A549 (cell line): Measurements from ENCODE around the gene TSHZ3. TPM values are rescaled to one million over a fixed set of nuclear protein-coding genes. Genes with fewer than 3 reads are reported as not detected.

ENCODE experiments used
- ATAC-seq, 2 experiments: fragments of 200-7000 bp in 1 of 2; fragments of >200 bp in 1 of 2; cut with Nextera tagmentation in 1 of 2; cut with Tn5 transposase in 1 of 2; 3 replicates each; pipeline versions ENCODE4 v1.8.0 to v1.9.1; 2018 to 2020; ENCODE audit warnings: mild to moderate bottlenecking in 1 of 2, moderate library complexity in 1 of 2
- CTCF ChIA-PET: fragments of 300-600 bp; sonication (Branson Sonifier 250); formaldehyde crosslinking; extraction: SDS; loops from one replicate; lab custom pipeline; 2021; ENCODE audit warnings: antibody characterized with exemption, inconsistent platforms; lab: Yijun Ruan, JAX
- POLR2A ChIA-PET: fragments of 350-600 bp; formaldehyde crosslinking; extraction: SDS; loops from one replicate; lab custom pipeline; 2021; ENCODE audit warnings: antibody characterized with exemption, inconsistent platforms; lab: Yijun Ruan, JAX
- DNase-seq, 2 experiments: peaks; one replicate each; pipeline versions ENCODE4 v3.0.0 to v3.0.0-alpha.2; 2011 to 2016; ENCODE audit warnings: low read depth in 1 of 2, low spot score in 1 of 2
- FAIRE-seq: peaks from 2 replicates; lab custom pipeline; 2011; peaks lifted over from hg19 to GRCh38; lab: Jason Lieb, UNC
- H3K27ac ChIP-seq, 2 experiments: fragments of >200 bp; sonication (Bioruptor Twin); formaldehyde crosslinking; 3 replicates each; pipeline ENCODE4 v1.5.1; 2016 to 2017
- H3K4me1 ChIP-seq: fragments of >200 bp; sonication (Bioruptor Twin); formaldehyde crosslinking; 3 replicates; pipeline ENCODE4 v1.6.1; 2016
- H3K4me2 ChIP-seq: fragments of >200 bp; sonication (Bioruptor Twin); formaldehyde crosslinking; 3 replicates; pipeline ENCODE4 v1.6.1; 2016
- H3K4me3 ChIP-seq: fragments of >200 bp; sonication (Bioruptor Twin); formaldehyde crosslinking; 3 replicates; pipeline ENCODE4 v1.5.1; 2016
- H3K9me3 ChIP-seq: fragments of >200 bp; sonication (Bioruptor Twin); formaldehyde crosslinking; 3 replicates; pipeline ENCODE4 v1.6.1; 2016
- BHLHE40 ChIP-seq: IDR thresholded peaks from 2 replicates; pipeline ENCODE4 v1.6.1; 2012; ENCODE audit warnings: low read depth, low read length, inconsistent platforms
- CBX2 ChIP-seq: fragments of 200-600 bp; sonication (generic); IDR thresholded peaks from 2 replicates; pipeline ENCODE4 v1.6.1; 2016; ENCODE audit warnings: low read depth, mild to moderate bottlenecking, borderline replicate concordance
- CHD2 ChIP-seq: fragments of 150-350 bp; IDR thresholded peaks from 2 replicates; pipeline ENCODE4 v1.6.1; 2014; ENCODE audit warnings: low read length; ENCODE audit not compliant: partially characterized antibody
- EHMT2 ChIP-seq: fragments of 200-600 bp; sonication (generic); IDR thresholded peaks from 2 replicates; pipeline ENCODE4 v1.6.1; 2016; ENCODE audit warnings: antibody characterized with exemption, low read depth, mild to moderate bottlenecking, moderate library complexity
- FOSL2 ChIP-seq, 2 experiments: fragments of 450-650 bp in 1 of 2; fragments of >200 bp in 1 of 2; sonication (Bioruptor Twin) in 1 of 2; formaldehyde crosslinking; IDR thresholded peaks; 2 replicates each; pipeline versions ENCODE4 v1.5.0 to v1.6.1; 2016 to 2020; ENCODE audit warnings: mild to moderate bottlenecking in 1 of 2, moderate library complexity in 1 of 2
- HES2 ChIP-seq: fragments of >200 bp; sonication (Bioruptor Twin); formaldehyde crosslinking; IDR thresholded peaks from 2 replicates; pipeline ENCODE4 v1.6.1; 2016
- HEYL ChIP-seq: fragments of 250-450 bp; sonication (Bioruptor Pico); IDR thresholded peaks from 2 replicates; pipeline ENCODE4 v1.8.0; 2021; ENCODE audit warnings: mild to moderate bottlenecking, moderate library complexity
- HOXA7 ChIP-seq: fragments of 250-450 bp; sonication (Bioruptor Pico); IDR thresholded peaks from 2 replicates; pipeline ENCODE4 v1.5.0; 2020; ENCODE audit warnings: mild to moderate bottlenecking, moderate library complexity
- MAFK ChIP-seq: fragments of 450-650 bp; IDR thresholded peaks from 2 replicates; pipeline ENCODE4 v1.6.1; 2014; ENCODE audit not compliant: partially characterized antibody
- NR3C1 ChIP-seq: fragments of >200 bp; sonication (Bioruptor Twin); formaldehyde crosslinking; IDR thresholded peaks from 3 replicates; pipeline ENCODE4 v1.6.1; 2017
- PHF8 ChIP-seq: fragments of 200-600 bp; sonication (generic); IDR thresholded peaks from 2 replicates; pipeline ENCODE4 v1.6.1; 2016; ENCODE audit warnings: low read depth, mild to moderate bottlenecking, antibody characterized with exemption, moderate library complexity, borderline replicate concordance
- POLR2AphosphoS2 ChIP-seq: conservative IDR thresholded peaks from 2 replicates; pipeline ENCODE4 v1.6.1; 2012; ENCODE audit warnings: low read length, improper control_type of control experiment, inconsistent platforms
- RNF2 ChIP-seq: fragments of 200-600 bp; sonication (generic); IDR thresholded peaks from 2 replicates; pipeline ENCODE4 v1.6.1; 2016; ENCODE audit warnings: low read depth, mild to moderate bottlenecking, antibody characterized with exemption, moderate library complexity, borderline replicate concordance
- SMC3 ChIP-seq: fragments of >200 bp; sonication (Bioruptor Twin); formaldehyde crosslinking; IDR thresholded peaks from 3 replicates; pipeline ENCODE4 v1.6.1; 2018; ENCODE audit warnings: inconsistent platforms
- TFCP2L1 ChIP-seq: fragments of 250-450 bp; sonication (Bioruptor Pico); IDR thresholded peaks from 2 replicates; pipeline ENCODE4 v1.5.0; 2021; ENCODE audit warnings: mild to moderate bottlenecking
- TP53 ChIP-seq: fragments of 250-450 bp; sonication (Bioruptor Pico); IDR thresholded peaks from 2 replicates; pipeline ENCODE4 v1.5.0; 2021; ENCODE audit warnings: mild to moderate bottlenecking, moderate library complexity
- WGBS: methylation state at CpG from one replicate; pipeline ENCODE4 v1.1.6; 2017; ENCODE audit errors: missing lambda C conversion rate; 5-methylcytosine and 5-hydroxymethylcytosine counted together
- polyA plus RNA-seq, 4 experiments: library from polyadenylated mRNA; depleted of rRNA in 3 of 4; stranded (reverse); fragments of >200 nt; fragmentation: RNase III in 1 of 4; extraction: RNeasy Plus Mini Kit Qiagen cat#74134 plus additional on column Dnase treatment in 1 of 4; gene quantifications; 2 replicates in 3 of 4; 3 replicates in 1 of 4; pipeline ENCODE4 v1.2.3, GENCODE V29; 2011 to 2017
- TF ChIP-seq, protein P1 (sequence below): fragments of >200 bp; sonication (Bioruptor Twin); formaldehyde crosslinking; IDR thresholded peaks from 3 replicates; pipeline ENCODE4 v1.5.1; 2016

Gene TSHZ3
- polyA plus RNA-seq, 2 of the 4 experiments (the other 2 are of a cell fraction), result 0.92 to 2.0 TPM

DNA sequence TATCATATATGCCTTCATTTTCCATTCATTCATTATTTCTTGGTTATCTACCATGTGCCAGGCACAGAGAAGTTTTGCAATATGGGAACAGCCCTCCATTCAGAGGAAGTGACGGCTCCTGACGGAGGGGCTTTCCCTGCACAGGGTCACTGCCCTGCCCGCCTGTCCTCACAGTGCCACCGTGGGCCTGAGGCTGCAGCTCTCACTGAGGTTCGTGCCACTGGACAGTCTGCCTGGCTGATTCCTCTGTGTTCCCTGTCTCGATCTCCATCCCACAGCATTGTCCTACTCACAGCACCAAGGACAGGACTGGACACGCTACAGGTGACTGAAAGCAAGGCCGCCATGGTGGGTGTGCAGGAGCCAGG is 92.7 kb downstream of the TSHZ3 start (continued):
- TF ChIP-seq TP53, result no peak

GRCh38 chr19:31255831-31256592 is 93.2 kb downstream of the TSHZ3 start:
- POLR2A ChIA-PET, result no interaction called here

GRCh38 chr19:31255174-31255799 is 93.9 kb downstream of the TSHZ3 start:
- DNase-seq (no peak), FAIRE-seq (no peak), ATAC-seq (no peak)
- no peak overlapping the region for H3K27ac ChIP-seq
- H3K9me3 ChIP-seq, result peaks cover 37% of the 10 kb centered on the region
- TF ChIP-seq HOXA7 (CRISPR knock-in tag) (no peak), BHLHE40 (no peak), POLR2AphosphoS2 (no peak), RNF2 (no peak), HES2 (no peak), CBX2 (no peak), NR3C1 (no peak), MAFK (no peak)
- TF ChIP-seq, protein P1, sequence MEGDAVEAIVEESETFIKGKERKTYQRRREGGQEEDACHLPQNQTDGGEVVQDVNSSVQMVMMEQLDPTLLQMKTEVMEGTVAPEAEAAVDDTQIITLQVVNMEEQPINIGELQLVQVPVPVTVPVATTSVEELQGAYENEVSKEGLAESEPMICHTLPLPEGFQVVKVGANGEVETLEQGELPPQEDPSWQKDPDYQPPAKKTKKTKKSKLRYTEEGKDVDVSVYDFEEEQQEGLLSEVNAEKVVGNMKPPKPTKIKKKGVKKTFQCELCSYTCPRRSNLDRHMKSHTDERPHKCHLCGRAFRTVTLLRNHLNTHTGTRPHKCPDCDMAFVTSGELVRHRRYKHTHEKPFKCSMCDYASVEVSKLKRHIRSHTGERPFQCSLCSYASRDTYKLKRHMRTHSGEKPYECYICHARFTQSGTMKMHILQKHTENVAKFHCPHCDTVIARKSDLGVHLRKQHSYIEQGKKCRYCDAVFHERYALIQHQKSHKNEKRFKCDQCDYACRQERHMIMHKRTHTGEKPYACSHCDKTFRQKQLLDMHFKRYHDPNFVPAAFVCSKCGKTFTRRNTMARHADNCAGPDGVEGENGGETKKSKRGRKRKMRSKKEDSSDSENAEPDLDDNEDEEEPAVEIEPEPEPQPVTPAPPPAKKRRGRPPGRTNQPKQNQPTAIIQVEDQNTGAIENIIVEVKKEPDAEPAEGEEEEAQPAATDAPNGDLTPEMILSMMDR, result no peak
- WGBS, result 38% methylated on average over 13 of the region's 13 CpGs
- ChIA-PET CTCF (interaction anchor here (0.9 to 1.2 kb wide), 2 partner anchors 14 to 91 kb away, joined by 3 read pairs; no protein-coding TSS in a partner anchor), POLR2A (no interaction called here)
- H3K4me1 ChIP-seq, result no peaks in the 10 kb centered on the region
- no peak overlapping the region for H3K4me3 ChIP-seq
- no peak overlapping the region for H3K4me2 ChIP-seq

More at GRCh38 chr19:31255831-31256592, 93.2 kb downstream of the TSHZ3 start:
- FAIRE-seq (no peak), ATAC-seq (no peak), DNase-seq (no peak)
- Histone ChIP-seq H3K4me3 (no peak overlapping the region), H3K27ac (no peak overlapping the region), H3K9me3 (peaks cover 38% of the 10 kb centered on the region), H3K4me2 (no peak overlapping the region), H3K4me1 (no peaks in the 10 kb centered on the region)
- CTCF ChIA-PET, result interaction anchor here (0.9 to 1.2 kb wide), 2 partner anchors 14 to 91 kb away, joined by 3 read pairs; no protein-coding TSS in a partner anchor
- no peak for TF ChIP-seq TFCP2L1
- TF ChIP-seq EHMT2, result no peak
- TF ChIP-seq CHD2, result no peak
- WGBS, result 23% methylated on average over 11 of the region's 11 CpGs

GRCh38 chr19:31254611-31255010 is 94.6 kb downstream of the TSHZ3 start:
- FAIRE-seq, result no peak
- 36% methylated on average over 4 of the region's 4 CpGs for WGBS
- H3K4me3 ChIP-seq, result no peak overlapping the region
- peaks cover 30% of the 10 kb centered on the region for H3K9me3 ChIP-seq
- H3K27ac ChIP-seq, result no peak overlapping the region
- H3K4me1 ChIP-seq, result no peaks in the 10 kb centered on the region
- POLR2A ChIA-PET, result no interaction called here
- CTCF ChIA-PET, result interaction anchor here (1.2 kb wide), 1 partner anchor 13 kb away, joined by 3 read pairs; no protein-coding TSS in a partner anchor
- DNase-seq, result no peak
- no peak for TF ChIP-seq PHF8
- TF ChIP-seq MAFK, result no peak
- no peak for TF ChIP-seq HEYL (CRISPR knock-in tag)
- TF ChIP-seq SMC3, result no peak
- no peak for TF ChIP-seq FOSL2 (IDR thresholded peaks at IDR 0.05)
- no peak for TF ChIP-seq FOSL2 (CRISPR knock-in tag; IDR thresholded peaks at IDR 0.05)
- no peak overlapping the region for H3K4me2 ChIP-seq
- ATAC-seq, result no peak
